Kidney tubule cell (primary cell): ENCODE measurements around the gene PKP2.

Source experiments
- DNase-seq: peaks from one replicate; pipeline ENCODE4 v3.0.0-alpha.2; 2018; ENCODE audit warnings: low spot score

The PKP2 gene

DNA sequence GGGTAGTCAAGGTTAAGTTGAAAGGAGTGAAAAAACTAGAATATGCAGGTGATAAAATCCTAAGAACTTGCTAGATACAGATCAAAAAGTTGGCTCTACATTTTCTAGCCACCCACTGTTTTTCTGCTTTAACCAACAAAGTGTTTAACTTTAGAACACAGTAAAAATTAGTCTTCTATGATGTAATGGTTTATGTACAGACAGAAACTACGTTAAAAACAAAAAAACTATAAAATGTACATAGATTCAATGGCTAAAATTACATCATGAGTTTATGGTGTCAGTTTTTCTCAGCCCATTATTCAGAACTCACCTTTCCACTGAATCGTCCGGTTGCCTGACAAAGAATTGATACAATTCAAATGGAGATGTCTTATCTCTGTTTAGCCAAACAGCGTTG, 143.0 kb downstream of the PKP2 start:
- DNase-seq, result no peak

DNA sequence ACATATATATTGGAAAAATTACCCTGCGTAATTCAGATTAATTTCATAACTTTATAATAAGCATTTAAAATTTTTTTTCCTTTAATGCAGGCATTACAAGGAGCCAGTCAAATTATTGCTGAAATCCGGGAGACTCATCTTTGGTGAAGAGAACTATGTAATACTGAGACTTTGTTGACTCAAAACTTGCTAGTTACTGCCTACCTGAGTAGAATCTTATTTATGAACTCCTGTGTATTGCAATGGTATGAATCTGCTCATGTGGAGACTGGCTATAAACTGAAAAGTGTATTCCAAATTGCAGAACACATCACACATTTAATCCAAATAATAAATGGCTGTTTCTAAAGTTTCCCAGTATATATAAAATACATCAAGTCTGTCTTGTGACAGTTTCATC, 153.3 kb downstream of the PKP2 start:
- DNase-seq, result no peak

DNA sequence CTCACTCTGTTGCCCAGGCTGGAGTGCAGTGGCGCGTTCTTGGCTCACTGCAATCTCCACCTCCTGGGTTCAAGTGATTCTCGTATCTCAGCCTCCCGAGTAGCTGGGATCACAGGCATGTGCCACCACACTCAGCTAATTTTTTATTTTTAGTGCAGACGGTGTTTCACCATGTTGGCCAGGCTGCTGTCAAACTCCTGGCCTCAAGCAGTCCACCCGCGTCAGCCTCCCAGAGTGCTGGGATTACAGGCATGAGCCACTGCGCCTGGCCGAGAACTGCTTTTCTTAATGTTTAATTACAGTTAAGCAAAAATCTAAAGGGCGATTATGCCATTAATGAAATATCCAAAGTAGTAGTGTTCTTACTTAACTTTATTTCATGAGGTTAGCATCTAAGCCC, 154.4 kb downstream of the PKP2 start:
- DNase-seq, result no peak
